Stimulated activated CD8-positive, alpha-beta memory T cell treated with anti-CD3 and anti-CD28 coated beads, Interleukin-7, amount 100 ng/mL, for 24 hours (primary cell): Measurements from ENCODE around the gene ZNRF3.
"Not testable (repeated sequence)": the region's sequence is repeated elsewhere in the genome, so short reads cannot be mapped to it uniquely, and the experiment has no call there.

ENCODE experiments used
- DNase-seq: peaks from one replicate; pipeline ENCODE4 v3.0.0-alpha.2; 2020; ENCODE audit warnings: low read depth

The ZNRF3 gene

DNA sequence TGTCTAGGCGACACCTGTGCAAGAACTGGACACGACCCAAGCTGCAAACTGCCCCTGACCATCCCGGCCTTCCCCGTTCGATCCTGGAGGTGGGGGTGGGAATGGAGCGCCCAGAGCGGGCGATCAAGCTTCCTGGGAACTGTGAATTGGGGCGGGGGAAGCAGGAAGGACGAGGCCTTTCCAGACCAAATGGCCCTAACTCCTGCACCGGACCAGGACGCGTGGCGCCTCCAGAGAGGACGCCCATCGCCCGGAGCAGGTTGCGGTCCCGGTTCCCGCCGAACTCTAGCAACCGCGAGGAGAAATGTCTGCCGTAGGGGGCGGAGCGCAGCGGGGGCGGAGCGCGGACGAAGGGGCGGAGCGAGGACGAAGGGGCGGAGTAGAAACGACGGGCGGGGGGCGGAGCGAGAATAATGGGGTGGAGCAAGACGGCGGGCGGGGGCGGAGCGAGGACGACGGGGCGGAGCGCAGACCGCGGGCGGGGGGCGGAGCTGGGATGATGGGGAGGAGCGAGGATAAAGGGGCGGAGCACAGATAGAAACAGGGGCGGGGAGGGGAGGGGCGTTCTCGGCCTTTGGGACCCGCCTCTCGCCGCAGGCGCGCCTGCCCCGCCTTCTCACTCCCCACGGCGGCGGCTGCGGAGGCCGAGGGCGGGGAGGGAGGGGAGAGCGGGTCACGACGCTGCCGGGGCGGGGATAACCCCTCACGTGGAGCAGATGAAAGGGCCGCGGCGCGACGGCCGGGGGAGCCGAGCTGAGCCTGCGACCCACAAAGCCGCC lies at the start of gene ZNRF3:
Gene ZNRF3 (plus strand): TSS at position 695 of the 779 bp plus-strand sequence. CDS start 195 bp downstream, outside the sequence.
- peak; percentile 75 for DNase-seq

DNA sequence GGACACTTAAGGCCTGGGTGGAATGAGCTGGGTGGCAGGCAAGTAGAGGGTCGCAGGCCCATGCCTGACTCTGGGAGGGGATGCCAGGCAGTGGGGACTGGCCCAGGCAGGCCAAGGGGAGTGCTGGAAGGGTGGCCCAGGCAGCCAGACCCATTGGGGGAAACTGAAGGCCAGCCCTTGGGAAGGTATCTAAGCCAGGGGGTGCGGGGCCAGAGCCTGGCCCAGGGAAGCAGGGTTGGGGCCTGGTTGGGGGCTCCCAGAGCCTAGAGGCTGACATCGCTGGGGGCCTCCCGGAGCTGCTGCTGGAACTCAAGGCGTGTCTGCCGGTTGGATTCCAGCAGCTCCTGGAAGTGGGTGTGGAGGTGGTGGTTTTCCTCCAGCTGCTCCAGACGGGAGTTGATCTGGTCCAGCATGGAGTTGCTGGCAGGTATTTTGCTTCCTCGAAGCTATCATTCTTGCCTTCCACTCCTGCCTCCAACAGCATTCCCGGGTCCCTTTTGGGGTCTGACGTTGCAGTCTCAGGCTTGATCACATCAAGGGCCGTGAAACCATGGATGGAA lies 47.7 kb upstream of the ZNRF3 start:
- DNase-seq = no peak

DNA sequence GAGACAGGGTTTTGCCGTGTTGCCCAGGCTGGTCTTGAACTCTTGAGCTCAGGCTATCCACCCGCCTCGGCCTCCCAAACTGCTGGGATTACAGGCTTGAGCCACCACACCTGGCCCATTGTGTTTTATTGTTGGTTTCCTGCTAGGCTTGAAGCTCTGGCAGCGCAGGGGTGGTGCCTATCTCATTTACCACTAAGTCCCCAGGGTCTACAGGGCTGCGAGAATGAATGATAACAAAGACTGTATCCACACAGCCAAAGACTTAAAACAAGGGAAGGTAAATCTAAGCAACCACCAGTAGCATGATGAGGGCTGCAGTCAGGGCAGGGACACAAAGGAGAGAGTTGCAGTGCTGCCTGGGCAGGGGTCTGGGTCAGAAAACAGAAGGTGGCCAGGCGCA lies 45.7 kb upstream of the ZNRF3 start:
- no peak for DNase-seq

DNA sequence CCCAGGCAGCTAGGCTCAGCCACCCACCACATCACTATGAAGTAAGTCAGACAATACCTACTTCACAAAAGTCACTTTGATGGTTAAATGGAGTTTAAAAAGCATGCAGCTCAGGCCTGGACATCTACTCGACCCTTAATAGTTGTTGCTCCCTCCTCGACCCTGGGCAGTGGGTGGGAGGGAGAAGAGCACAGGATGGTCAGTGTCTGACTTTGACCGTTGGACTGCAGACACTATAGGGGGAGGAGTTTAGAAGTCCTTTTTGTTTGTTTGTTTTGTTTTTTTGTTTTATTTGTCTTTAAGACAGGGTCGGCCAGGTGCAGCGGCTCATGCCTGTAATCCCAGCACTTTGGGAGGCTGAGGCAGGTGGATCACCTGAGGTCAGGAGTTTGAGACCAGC lies 44.4 kb upstream of the ZNRF3 start:
- DNase-seq = no peak

DNA sequence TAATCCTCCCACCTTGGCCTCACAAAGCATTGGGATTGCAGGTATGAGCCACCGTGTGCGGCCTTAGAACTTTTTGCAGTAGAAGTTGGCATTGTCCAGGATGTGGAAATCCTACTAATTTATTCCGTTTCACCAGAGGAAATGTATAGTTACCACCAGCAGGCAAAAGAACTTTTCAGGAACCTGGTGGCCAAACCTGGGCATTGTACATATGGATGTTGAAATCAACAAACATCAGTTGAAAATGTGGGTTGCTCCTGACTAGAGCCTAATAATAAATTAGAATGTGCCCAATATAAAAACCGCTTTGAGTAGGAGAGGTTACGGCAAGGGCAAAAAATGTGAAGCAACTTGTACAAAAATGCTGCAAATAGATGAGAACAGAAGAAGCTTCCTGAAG lies 42.3 kb upstream of the ZNRF3 start:
- no peak for DNase-seq

DNA sequence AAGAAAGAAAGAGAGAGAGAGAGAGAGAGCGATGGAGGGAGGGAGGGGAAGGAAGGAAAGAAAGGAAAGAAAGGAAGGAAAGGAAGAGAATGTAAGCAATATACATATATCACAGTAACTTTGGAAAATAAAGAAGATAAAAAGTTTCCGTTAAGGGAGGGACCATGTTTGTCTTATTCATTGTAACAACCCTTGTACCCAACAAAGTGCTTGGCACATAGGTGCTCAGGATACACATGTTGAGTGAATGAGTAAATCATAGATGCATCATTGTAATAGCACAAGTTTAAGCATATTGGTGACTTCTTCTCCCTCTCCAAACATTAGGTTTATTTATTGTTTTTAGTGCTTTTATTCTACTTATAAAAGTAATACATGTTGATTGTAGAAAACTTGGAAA lies 39.7 kb upstream of the ZNRF3 start:
- DNase-seq = no peak

DNA sequence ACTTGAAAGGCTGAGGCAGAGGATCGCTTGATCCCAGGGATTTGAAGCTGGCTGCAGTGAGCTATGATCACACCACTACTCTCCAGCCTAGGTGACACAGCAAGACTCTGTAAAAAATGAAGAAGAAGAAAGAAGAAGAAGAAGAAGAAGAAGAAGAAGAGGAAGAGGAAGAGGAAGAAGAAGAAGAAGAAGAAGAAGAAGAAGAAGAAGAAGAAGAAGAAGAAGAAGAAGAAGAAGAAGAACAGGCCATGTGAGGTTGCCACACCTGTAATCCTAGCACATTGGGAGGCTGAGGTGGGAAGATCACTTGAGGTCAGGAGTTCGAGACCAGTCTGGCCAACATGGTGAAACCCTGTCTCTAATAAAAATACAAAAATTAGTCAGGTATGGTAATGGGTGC lies 39.1 kb upstream of the ZNRF3 start:
- DNase-seq = not testable (repeated sequence)

DNA sequence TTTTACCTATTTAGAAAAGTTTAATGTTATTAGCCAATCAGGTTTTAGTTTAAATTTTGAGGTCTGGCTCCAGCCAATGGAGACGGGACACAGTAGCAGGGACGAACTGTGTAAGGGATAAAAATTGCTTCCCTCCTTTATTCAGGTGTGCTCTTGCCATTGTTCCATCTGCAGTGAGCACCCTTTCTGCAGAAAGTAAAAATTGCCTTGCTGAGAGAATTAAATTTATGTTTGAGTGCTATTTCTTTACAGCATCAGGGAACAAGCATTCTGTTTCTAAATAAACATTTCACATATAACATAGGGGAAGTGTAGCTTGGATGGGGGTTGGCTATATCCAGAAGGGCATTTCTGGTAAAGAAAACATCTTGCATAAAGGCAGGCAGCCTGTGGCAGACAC lies 36.4 kb upstream of the ZNRF3 start:
- no peak for DNase-seq

DNA sequence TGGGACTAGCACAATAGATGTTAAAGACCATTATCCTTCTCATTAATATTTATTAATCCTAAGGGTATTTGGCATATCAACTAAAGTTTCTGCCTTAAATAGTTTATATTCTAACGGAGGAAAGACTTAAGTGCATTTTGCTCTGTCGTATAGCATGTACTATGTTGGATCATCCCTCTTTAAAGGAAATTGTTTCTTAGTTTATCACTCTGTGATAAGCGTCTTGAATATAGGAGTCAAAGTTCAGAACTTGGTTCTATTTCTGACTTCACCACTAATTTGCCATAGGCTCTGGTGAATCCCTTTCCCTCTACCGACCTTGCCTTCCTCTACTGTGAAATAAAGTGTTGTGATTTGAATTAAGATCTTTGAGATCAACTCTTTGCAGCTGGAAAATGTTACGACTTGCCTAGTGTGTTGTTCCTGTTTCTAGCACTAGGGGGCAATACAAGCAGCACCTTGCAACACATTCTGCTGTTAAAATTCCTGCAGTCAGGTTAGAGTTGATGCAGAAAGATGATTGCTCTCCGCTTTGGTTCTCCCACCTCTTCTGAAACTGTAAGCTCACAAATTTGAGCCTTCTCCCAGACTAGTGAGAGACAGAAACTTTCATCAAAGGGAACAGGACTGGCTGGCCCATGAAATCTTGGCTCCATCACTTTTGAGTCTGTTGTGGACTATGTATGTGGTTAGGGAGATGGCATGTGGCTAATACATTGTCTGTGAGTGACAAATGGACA lies 27.8 kb upstream of the ZNRF3 start:
- DNase-seq = no peak

DNA sequence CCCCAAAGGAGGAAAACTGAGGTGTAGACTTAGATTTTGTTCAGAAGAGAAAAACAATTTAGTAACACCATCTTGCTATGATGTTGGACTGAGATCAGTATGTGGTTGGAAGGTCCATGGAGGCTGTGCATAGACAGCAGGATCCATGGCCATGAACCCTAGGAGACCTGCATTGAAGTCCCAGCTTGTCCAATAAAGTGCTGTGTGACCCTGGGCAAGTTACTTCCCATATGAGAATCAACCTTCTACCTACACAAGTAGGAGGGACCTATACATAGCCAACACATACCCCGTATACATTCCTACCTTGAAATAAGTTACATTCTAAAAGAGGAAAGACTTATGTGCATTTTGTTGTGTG lies 27.3 kb upstream of the ZNRF3 start:
- no peak for DNase-seq

DNA sequence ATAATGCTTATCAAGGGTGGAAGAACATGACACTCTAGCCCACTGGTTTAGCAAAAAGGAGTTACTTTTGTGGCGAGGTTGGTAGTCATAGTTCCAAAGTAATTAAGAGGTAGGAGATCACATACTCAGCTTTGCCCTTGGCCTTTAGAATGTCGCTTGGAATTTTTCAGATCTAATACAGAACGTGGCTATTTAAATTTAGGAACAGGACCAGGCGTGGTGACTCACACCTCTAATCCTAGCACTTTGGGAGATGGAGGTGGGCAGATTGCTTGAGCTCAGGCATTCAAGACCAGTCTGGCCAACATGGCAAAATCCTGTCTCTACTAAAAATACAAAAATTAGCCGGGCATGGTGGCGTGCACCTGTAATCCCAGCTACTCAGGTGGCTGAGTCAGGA lies 26.1 kb upstream of the ZNRF3 start:
- no peak for DNase-seq

DNA sequence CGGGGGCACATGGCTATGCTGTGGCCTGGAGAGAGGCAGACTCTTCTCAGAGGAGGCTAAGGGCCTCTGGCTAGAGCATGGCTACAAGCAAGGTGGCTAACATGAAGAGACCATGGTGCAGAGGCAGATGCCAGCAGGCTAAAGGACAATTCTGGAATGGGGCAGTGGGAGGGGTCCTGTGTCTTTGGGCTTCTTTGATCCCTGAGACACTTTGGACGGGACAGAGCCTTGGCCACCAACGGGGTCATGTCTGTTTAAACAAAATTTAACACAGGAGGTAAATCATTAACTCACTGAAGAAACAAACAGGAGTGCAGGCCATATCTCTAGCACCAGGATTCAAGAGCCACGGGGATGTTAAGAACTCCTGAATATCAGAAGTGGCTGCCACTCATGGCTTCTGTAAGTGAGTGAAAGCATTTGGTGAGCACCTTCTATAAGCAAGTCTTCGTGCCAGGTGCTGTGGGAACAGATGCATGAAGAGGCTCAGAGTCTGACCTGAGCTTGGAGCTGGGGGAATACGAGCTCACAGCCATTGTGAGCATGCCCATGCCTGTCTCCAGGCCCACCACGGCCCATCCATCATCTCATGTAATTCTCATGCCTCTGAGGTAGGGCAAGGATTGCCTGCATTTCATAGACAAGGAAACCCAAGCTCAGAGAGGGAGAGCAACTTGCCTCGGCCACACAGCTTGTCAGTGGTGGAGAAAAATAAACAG lies 18.3 kb upstream of the ZNRF3 start:
- no peak for DNase-seq

DNA sequence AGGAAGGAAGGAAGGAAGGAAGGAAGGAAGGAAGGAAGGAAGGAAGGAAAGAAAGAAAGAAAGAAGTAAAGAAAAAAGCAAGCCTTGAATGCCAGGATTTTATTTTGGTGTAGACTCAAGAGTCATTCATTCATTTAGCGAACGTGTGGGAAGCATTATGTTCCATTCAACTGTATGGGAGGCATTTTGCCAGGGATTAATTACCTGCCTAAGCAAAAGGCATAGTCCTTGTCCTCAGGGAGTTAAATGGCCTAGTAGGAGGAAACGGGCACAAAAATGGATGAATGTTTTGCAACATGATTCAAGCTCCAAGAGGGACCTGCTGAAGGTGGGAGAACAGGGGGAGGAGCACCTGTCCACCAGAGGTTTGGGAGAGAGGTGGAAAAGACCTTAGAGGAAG lies 16.2 kb upstream of the ZNRF3 start:
- no peak for DNase-seq

DNA sequence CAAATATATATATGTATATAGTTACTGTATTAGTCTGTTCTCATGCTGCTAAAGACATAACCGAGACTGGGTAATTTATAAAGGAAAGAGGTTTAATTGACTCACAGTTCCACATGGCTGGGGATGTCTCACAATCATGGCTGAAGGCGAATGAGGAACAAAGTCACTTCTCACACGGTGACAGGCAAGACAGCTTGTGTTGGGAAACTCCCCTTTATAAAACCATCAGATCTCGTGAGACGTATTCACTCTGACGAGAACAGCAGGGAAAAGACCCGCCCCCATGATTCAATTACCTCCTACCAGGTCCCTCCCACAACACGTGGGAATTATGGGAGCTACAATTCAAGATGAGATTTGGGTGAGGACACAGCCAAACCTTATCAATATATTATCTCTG lies 15.0 kb upstream of the ZNRF3 start:
- not testable (repeated sequence) for DNase-seq

DNA sequence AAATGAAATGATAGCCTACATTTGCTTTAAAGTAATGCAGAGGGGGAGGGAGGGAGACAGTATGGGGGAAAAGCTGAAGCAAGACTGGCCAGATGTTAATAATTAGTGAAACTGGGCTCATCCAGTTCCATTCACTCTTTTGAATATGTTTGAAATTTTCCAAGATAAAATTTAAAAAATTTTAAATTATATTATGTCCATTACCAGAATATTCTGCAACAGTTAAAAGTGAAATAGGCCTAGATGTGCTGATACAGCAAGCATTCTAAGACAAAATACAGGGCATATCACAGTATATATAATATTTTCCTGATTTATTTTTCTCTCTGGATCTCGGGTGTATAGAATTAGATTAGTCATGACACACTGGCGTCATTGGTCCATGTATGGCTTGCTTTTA lies 13.6 kb upstream of the ZNRF3 start:
- DNase-seq = no peak

DNA sequence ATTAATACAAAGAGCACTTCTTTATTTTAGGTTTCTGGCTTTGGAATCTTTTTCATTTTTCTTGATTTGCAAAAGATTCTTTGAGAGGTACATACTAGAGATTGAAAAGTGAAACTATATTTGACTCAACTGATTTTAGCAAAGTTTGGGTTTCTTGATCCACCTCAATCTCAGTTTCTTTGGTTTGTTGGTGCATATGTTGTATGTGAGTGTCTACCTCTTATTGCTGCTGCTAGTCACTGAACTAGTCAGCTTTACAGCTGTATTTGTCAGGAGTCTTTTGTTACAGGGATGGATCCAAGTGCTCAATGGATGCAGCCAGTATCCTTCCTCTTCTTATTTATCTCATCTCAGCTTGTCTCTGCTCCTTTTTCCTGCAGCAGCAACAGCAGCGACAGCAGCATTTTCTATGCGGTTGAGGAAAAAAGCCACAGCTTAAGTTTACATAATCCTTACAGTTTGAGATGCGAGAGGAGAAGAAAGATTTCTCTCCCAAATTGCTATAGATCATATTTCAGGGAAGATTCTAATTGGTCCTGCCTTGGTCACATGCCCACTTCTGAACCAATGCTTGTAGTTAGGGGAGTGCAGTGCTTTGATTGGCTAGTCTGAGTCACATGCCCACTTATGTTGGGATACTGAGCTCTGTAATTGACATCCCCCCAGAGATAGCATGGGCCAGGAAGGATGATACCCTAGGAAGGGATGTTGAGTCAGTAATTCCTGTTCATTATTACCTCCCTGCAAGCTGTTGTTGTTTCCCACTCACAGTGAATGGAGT lies 10.0 kb upstream of the ZNRF3 start:
- no peak for DNase-seq

DNA sequence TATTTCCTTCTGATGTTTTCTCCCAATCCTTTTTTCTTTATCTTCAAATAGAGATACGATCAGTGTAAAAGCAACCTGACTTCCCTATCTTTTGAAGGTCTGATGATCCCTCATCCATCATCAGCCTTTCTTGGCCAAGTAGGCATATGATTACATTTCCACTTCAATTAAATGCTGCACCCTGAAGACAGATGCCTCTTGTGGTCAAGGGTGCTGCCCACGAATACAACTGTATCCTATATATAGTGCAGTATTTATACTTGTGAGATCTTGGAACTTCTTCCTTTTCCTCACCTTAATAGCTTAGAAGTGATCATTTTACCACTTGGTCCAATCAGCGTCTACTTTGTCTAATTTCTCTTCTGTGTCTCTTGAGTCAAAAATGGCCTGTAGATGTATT lies 9.3 kb upstream of the ZNRF3 start:
- DNase-seq = no peak

DNA sequence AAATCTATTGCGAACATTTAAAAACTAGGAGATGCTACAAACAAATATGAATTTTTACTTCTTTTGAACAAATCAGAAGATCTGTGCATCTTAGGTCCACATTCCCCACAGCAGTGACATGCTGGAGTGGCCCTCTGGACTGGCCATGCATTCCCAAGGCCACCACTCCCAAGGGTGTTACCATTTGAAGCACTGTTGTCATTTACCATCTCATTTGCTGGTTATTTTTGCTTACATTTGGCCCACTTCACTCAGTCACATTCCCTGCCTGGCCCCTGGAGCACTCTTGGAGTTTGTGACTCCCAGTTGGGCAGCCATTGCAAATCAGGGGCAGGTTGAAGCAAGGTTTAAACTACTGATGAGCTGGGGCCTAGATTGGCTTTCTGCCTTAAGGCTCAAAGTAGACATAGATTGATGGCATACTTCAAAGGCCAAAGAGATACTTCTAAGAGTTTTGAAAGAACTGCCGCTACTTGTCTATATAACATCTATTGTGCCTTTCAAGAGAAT lies 8.5 kb upstream of the ZNRF3 start:
- no peak for DNase-seq

DNA sequence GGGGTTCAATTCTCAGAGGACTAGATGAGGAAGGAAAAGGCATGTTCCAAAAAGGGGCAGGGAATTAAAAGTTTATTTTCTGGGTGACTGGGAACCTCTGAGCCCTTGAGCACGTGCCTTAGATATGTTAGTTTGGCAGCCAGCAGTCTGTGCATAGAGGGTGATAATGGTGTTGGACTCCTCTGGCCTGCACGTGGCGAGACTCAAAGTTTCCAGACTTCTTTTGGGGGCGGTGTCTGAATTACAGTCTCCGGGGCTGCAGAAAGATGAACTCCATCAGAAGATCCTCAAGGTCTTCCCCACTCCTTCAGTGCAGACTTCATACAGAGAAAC lies 861 bp upstream of the ZNRF3 start:
- DNase-seq = no peak

DNA sequence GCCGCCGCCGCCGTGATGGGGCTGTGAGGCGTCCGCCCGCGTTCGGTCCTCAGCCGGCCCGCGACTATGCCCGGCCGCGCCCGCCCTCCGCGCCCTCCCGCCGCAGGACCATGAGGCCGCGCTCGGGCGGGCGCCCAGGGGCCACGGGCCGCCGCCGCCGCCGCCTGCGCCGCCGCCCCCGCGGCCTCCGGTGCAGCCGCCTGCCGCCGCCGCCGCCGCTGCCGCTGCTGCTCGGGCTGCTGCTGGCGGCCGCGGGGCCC lies 215 bp downstream of the ZNRF3 start:
- no peak for DNase-seq

DNA sequence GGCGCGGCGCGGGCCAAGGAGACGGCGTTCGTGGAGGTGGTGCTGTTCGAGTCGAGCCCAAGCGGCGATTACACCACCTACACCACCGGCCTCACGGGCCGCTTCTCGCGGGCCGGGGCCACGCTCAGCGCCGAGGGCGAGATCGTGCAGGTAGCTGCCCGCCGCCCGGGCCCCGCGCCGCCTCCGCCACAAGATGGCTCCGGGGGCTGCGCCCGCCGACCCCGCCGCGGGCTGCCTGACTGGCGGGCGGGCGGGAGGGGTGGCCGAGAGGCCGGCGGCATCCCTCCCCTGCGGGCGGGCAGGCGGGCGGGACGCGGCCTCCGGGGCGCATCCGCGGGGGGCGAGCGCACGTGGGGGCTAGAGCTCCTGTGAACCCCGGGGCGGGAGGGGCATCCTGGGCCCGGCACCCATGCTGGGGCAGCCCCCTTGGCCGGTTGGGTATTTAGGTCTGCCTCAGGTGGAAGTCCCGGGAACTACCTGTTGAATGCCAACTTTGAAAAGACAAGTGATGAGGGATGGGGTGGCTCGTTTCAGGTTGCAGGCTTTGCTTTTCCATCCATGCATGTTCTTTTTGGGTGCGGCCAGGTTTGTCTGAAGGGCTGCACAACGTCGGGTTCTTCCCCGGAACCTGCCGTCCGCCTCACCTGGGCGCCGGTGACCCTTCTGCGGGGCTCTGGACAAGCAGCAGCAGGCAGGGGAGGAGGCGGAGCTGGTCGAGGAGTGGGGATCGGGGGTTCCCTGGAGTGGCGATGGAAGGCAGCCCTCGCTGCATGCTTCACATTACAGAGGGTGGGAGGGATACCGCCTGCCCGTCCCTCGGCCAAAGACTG lies 760 bp downstream of the ZNRF3 start:
- DNase-seq = no peak
